ENCODE data around the gene PDPN. TPM values are rescaled to one million over a fixed set of nuclear protein-coding genes. Genes with fewer than 3 reads are reported as not detected.

The PDPN gene
- polyA plus RNA-seq, 1 donor (not counting 4 experiments of a cell fraction or from before 2014, with no cell fraction given): 29.9 TPM

- Histone ChIP-seq H3K4me2 (ENCODE audit: control insufficient read depth, extremely low read depth, insufficient read depth, low read depth, low read length) (no peak overlapping the region), H2AFZ (ENCODE audit: control insufficient read depth, low read length) (no peak overlapping the region), H4K20me1 (ENCODE audit: control insufficient read depth, extremely low read depth, insufficient read depth, low read length) (no peaks in the 10 kb centered on the region), H3K4me1 (ENCODE audit: control insufficient read depth, extremely low read depth, insufficient read depth, low read length) (peaks cover 20% of the 10 kb centered on the region), H3K36me3 (ENCODE audit: control insufficient read depth in 2 of 2, extremely low read depth in 1 of 2, insufficient read depth in 2 of 2, low read length in 2 of 2) (peaks cover 3 to 14% of the 10 kb centered on the region in 2 experiments), H3K4me3 (ENCODE audit: control insufficient read depth in 2 of 3, extremely low read depth in 1 of 3, insufficient read depth in 2 of 3, low read depth in 1 of 3, low read length in 3 of 3) (no peak overlapping the region), H3K9me3 (ENCODE audit: control insufficient read depth, low read depth, low read length) (no peaks in the 10 kb centered on the region), H3K79me2 (ENCODE audit: control insufficient read depth, insufficient read depth, low read length) (peaks cover 3% of the 10 kb centered on the region), H3K9ac (ENCODE audit: control insufficient read depth, extremely low read depth, insufficient read depth, low read length) (no peak overlapping the region), H3K27ac (ENCODE audit: control insufficient read depth, insufficient read depth, low read length) (no peak overlapping the region), H3K27me3 (ENCODE audit: control insufficient read depth, extremely low read depth, insufficient read depth, low read length) (no peaks in the 10 kb centered on the region), H3K9me1 (ENCODE audit: control insufficient read depth, extremely low read depth, insufficient read depth, low read length) (no peaks in the 10 kb centered on the region)
- TF ChIP-seq CTCF (optimal IDR thresholded peaks at IDR 0.05 in 1 of 3, IDR thresholded peaks at IDR 0.05 in 1 of 3, conservative IDR thresholded peaks at IDR 0.05 in 1 of 3; ENCODE audit: extremely low read depth in 1 of 3, insufficient read depth in 2 of 3, low read length in 3 of 3) (no peak), EZH2 (IDR thresholded peaks at IDR 0.05; ENCODE audit: low read length) (no peak)
- DNase-seq (ENCODE audit: low read depth, low spot score) (no peak), FAIRE-seq (no peak)
- dilution Hi-C loops (cut with MboI; ENCODE audit: extremely low pct_ligation_motif_present, low sequenced_read_pairs): no loop called here
These were observed 23.4 kb downstream of the PDPN start for GRCh38 chr1:13607002-13607401.

- Histone ChIP-seq H3K4me3 (ENCODE audit: control insufficient read depth in 2 of 3, extremely low read depth in 1 of 3, insufficient read depth in 2 of 3, low read depth in 1 of 3, low read length in 3 of 3) (no peak overlapping the region), H3K9me1 (ENCODE audit: control insufficient read depth, extremely low read depth, insufficient read depth, low read length) (no peaks in the 10 kb centered on the region), H4K20me1 (ENCODE audit: control insufficient read depth, extremely low read depth, insufficient read depth, low read length) (no peaks in the 10 kb centered on the region), H3K27me3 (ENCODE audit: control insufficient read depth, extremely low read depth, insufficient read depth, low read length) (no peaks in the 10 kb centered on the region), H3K9me3 (ENCODE audit: control insufficient read depth, low read depth, low read length) (no peaks in the 10 kb centered on the region), H3K4me1 (ENCODE audit: control insufficient read depth, extremely low read depth, insufficient read depth, low read length) (peaks cover 31% of the 10 kb centered on the region), H3K27ac (ENCODE audit: control insufficient read depth, insufficient read depth, low read length) (no peak overlapping the region), H3K9ac (ENCODE audit: control insufficient read depth, extremely low read depth, insufficient read depth, low read length) (no peak overlapping the region), H2AFZ (ENCODE audit: control insufficient read depth, low read length) (no peak overlapping the region), H3K36me3 (ENCODE audit: control insufficient read depth in 2 of 2, extremely low read depth in 1 of 2, insufficient read depth in 2 of 2, low read length in 2 of 2) (peaks cover 9 to 15% of the 10 kb centered on the region in 2 experiments), H3K4me2 (ENCODE audit: control insufficient read depth, extremely low read depth, insufficient read depth, low read depth, low read length) (no peak overlapping the region), H3K79me2 (ENCODE audit: control insufficient read depth, insufficient read depth, low read length) (no peaks in the 10 kb centered on the region)
- TF ChIP-seq EZH2 (IDR thresholded peaks at IDR 0.05; ENCODE audit: low read length): no peak
- no peak for TF ChIP-seq CTCF (optimal IDR thresholded peaks at IDR 0.05 in 1 of 3, IDR thresholded peaks at IDR 0.05 in 1 of 3, conservative IDR thresholded peaks at IDR 0.05 in 1 of 3; ENCODE audit: extremely low read depth in 1 of 3, insufficient read depth in 2 of 3, low read length in 3 of 3)
- DNase-seq (ENCODE audit: low read depth, low spot score): no peak
- dilution Hi-C loops (cut with MboI; ENCODE audit: extremely low pct_ligation_motif_present, low sequenced_read_pairs): no loop called here
- FAIRE-seq: no peak
These were observed 32.6 kb downstream of the PDPN start for GRCh38 chr1:13616234-13616633.

Measured in keratinocyte (primary cell).